ENCODE data around the gene NOLC1.
A peak's percentile ranks its signal among the peaks of the same experiment; 100 is the strongest.

The NOLC1 gene

GRCh38 chr10:102121739-102122372 is 30.3 kb upstream of the NOLC1 start:
- DNase-seq (ENCODE audit: low read depth in 3 of 3) = no peak

GRCh38 chr10:102122450-102122849 is 29.7 kb upstream of the NOLC1 start:
- DNase-seq (ENCODE audit: low read depth in 3 of 3) = no peak

GRCh38 chr10:102123223-102123622 is 29.0 kb upstream of the NOLC1 start:
- DNase-seq (ENCODE audit: low read depth in 3 of 3) = no peak

GRCh38 chr10:102131286-102132170 is 20.7 kb upstream of the NOLC1 start:
- DNase-seq (ENCODE audit: low read depth in 3 of 3) = no peak

GRCh38 chr10:102132193-102132562 is 20.0 kb upstream of the NOLC1 start:
- DNase-seq (ENCODE audit: low read depth in 3 of 3) = no peak

- DNase-seq (ENCODE audit: low read depth in 3 of 3) = peak; percentile 93 to 98 (median 93)
Observed at GRCh38 chr10:102132563-102133372, 19.4 kb upstream of the NOLC1 start, which contains the start of gene PPRC1. PPRC1 (plus strand) TSS chr10:102133040; CDS start chr10:102133069, 29 bp downstream.

GRCh38 chr10:102133373-102134195 is 18.6 kb upstream of the NOLC1 start:
- DNase-seq (ENCODE audit: low read depth in 3 of 3) = peak in 2 of 3 donors; percentile 55 to 61

GRCh38 chr10:102134416-102134815 is 17.8 kb upstream of the NOLC1 start:
- DNase-seq (ENCODE audit: low read depth in 3 of 3) = no peak

GRCh38 chr10:102135956-102136526 is 16.1 kb upstream of the NOLC1 start:
- no peak for DNase-seq (ENCODE audit: low read depth in 3 of 3)

- DNase-seq (ENCODE audit: low read depth in 3 of 3) = no peak
Observed at GRCh38 chr10:102139281-102140110, 12.7 kb upstream of the NOLC1 start.

- no peak for DNase-seq (ENCODE audit: low read depth in 3 of 3)
Observed at GRCh38 chr10:102140218-102140617, 12.0 kb upstream of the NOLC1 start.

- no peak for DNase-seq (ENCODE audit: low read depth in 3 of 3)
Observed at GRCh38 chr10:102140913-102141540, 11.2 kb upstream of the NOLC1 start.

GRCh38 chr10:102141583-102142107 is 10.5 kb upstream of the NOLC1 start:
- DNase-seq (ENCODE audit: low read depth in 3 of 3) = no peak

GRCh38 chr10:102146971-102147428 is 5.2 kb upstream of the NOLC1 start:
- no peak for DNase-seq (ENCODE audit: low read depth in 3 of 3)

GRCh38 chr10:102147561-102147960 is 4.6 kb upstream of the NOLC1 start:
- no peak for DNase-seq (ENCODE audit: low read depth in 3 of 3)

GRCh38 chr10:102148275-102148674 is 3.9 kb upstream of the NOLC1 start:
- no peak for DNase-seq (ENCODE audit: low read depth in 3 of 3)

GRCh38 chr10:102150970-102151773 is 1.0 kb upstream of the NOLC1 start:
- no peak for DNase-seq (ENCODE audit: low read depth in 3 of 3)

- peak; percentile 8 to 40 (median 35) for DNase-seq (ENCODE audit: low read depth in 3 of 3)
Observed at GRCh38 chr10:102152545-102152890, 329 bp downstream of the NOLC1 start.
